Breast epithelium (tissue), 4 donors: ENCODE measurements around the gene RPS6KA1. TPM values are rescaled to one million over a fixed set of nuclear protein-coding genes. Genes with fewer than 3 reads are reported as not detected.

ENCODE experiments used
- DNase-seq, 2 donors: peaks; one replicate each; pipeline ENCODE4 v3.0.0-alpha.2; 2019; ENCODE audit warnings: low spot score in 2 of 2
- H3K27ac ChIP-seq, 2 donors: fragments of 200-600 bp; sonication (generic) in 1 of 2; one replicate each; pipeline ENCODE4 v1.5.1; 2016 to 2019; ENCODE audit warnings: mild to moderate bottlenecking in 1 of 2
- H3K27me3 ChIP-seq, 2 donors: fragments of 200-600 bp; sonication (generic) in 1 of 2; one replicate each; pipeline versions ENCODE4 v1.5.1 to v1.6.0; 2017 to 2019; ENCODE audit warnings: control low read depth in 1 of 2, mild to moderate bottlenecking in 1 of 2
- H3K36me3 ChIP-seq: fragments of 200-600 bp; one replicate; pipeline ENCODE4 v1.5.1; 2019
- H3K4me1 ChIP-seq, 2 donors: fragments of 200-600 bp; sonication (generic); one replicate each; pipeline ENCODE4 v1.5.1; 2016 to 2019; ENCODE audit warnings: control low read depth in 1 of 2
- H3K4me3 ChIP-seq, 3 donors: fragments of 200-600 bp; sonication (generic); 1 replicate in 2 of 3; 2 replicates in 1 of 3; pipeline ENCODE4 v1.5.1; 2016 to 2019; ENCODE audit warnings: mild to moderate bottlenecking in 3 of 3, moderate library complexity in 2 of 3
- H3K9me3 ChIP-seq, 2 donors: fragments of 200-600 bp; sonication (generic) in 1 of 2; one replicate each; pipeline ENCODE4 v1.5.1; 2016 to 2019; ENCODE audit warnings: control low read depth in 1 of 2
- CTCF ChIP-seq, 3 donors: fragments of 450-650 bp; IDR thresholded peaks; one replicate each; pipeline ENCODE4 v1.5.1; 2016 to 2017; ENCODE audit warnings: antibody characterized with exemption in 3 of 3, mild to moderate bottlenecking in 3 of 3, moderate library complexity in 3 of 3
- POLR2A ChIP-seq: fragments of 450-650 bp; IDR thresholded peaks from one replicate; pipeline ENCODE4 v1.6.1; 2016; ENCODE audit warnings: antibody characterized with exemption, mild to moderate bottlenecking, moderate library complexity
- POLR2AphosphoS5 ChIP-seq, 3 donors: sonication (generic); formaldehyde crosslinking; IDR thresholded peaks; one replicate each; pipeline ENCODE4 v1.6.1; 2017; ENCODE audit warnings: antibody characterized with exemption in 3 of 3
- intact Hi-C: fragments of 100-400 bp; cut with DNase I; formaldehyde crosslinking; loops from one replicate; pipeline ENCODE4 v1.15.1; 2023; ENCODE audit warnings: low total_unique reads
- total RNA-seq, 3 donors: library from RNA; depleted of rRNA; stranded (reverse); fragments of >200 nt; gene quantifications; one replicate each; pipeline ENCODE4 v1.1.0, GENCODE V29; 2016

Gene RPS6KA1
- total RNA-seq, 3 donors from 2014 or later: 12.5 to 43.0 (median 30.8) TPM

DNA sequence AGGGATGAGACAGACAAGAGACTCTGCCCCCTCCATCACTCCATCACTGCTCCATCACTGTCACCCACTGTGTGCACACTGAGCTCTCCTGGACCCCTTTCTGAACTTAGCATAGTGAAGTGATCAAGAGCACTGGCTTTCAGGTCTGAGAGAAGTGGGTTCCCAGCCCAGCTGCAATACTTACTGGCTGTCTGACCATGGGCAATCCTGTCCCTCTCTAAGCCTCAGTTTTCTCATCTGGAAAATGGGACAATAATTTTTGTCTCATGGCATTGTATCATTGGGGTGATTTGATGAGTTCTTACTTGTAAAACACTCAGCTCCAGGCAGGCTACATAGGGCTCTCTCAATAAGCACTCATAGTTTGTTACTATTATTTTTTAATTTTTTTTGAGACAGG lies 7.5 kb upstream of the RPS6KA1 start:
- intact Hi-C loops: no loop called here
- TF ChIP-seq POLR2A: no peak
- H3K27me3 ChIP-seq: no peaks in the 10 kb centered on the region
- H3K4me3 ChIP-seq: no peak overlapping the region
- DNase-seq: no peak
- no peak overlapping the region for H3K27ac ChIP-seq
- H3K9me3 ChIP-seq: no peaks in the 10 kb centered on the region
- H3K4me1 ChIP-seq: no peaks in the 10 kb centered on the region
- H3K36me3 ChIP-seq: no peaks in the 10 kb centered on the region

- intact Hi-C loops: no loop called here
- H3K9me3 ChIP-seq: no peaks in the 10 kb centered on the region
- H3K36me3 ChIP-seq: no peaks in the 10 kb centered on the region
- no peaks in the 10 kb centered on the region for H3K4me1 ChIP-seq
- H3K4me3 ChIP-seq: no peak overlapping the region
- no peak overlapping the region for H3K27ac ChIP-seq
- no peaks in the 10 kb centered on the region for H3K27me3 ChIP-seq
- DNase-seq: peak in 1 of 2 donors; percentile 52
- TF ChIP-seq POLR2A: no peak
- no peak for TF ChIP-seq CTCF (IDR thresholded peaks at IDR 0.05)
- no peak for TF ChIP-seq POLR2AphosphoS5 (IDR thresholded peaks at IDR 0.05)
Observed at GRCh38 chr1:26524181-26524580, 5.4 kb upstream of the RPS6KA1 start.

- Histone ChIP-seq H3K4me1 (no peaks in the 10 kb centered on the region), H3K27me3 (no peaks in the 10 kb centered on the region), H3K9me3 (no peaks in the 10 kb centered on the region), H3K27ac (no peak overlapping the region), H3K4me3 (no peak overlapping the region), H3K36me3 (no peaks in the 10 kb centered on the region)
- intact Hi-C loops: no loop called here
- DNase-seq: no peak
- TF ChIP-seq POLR2AphosphoS5 (IDR thresholded peaks at IDR 0.05) (no peak), POLR2A (no peak), CTCF (IDR thresholded peaks at IDR 0.05) (no peak)
Observed at GRCh38 chr1:26526287-26526686, 3.3 kb upstream of the RPS6KA1 start.

GRCh38 chr1:26529405-26529654 lies 231 bp upstream of the RPS6KA1 start:
- no peak for DNase-seq
- Histone ChIP-seq H3K27ac (peak overlapping the region; percentile 90 to 92), H3K27me3 (no peaks in the 10 kb centered on the region), H3K36me3 (no peaks in the 10 kb centered on the region), H3K9me3 (no peaks in the 10 kb centered on the region), H3K4me1 (peaks cover 0 to 11% of the 10 kb centered on the region in 2 donors), H3K4me3 (peak overlapping the region; percentile 53 to 99 (median 77))
- TF ChIP-seq CTCF (IDR thresholded peaks at IDR 0.05) (no peak), POLR2A (no peak), POLR2AphosphoS5 (IDR thresholded peaks at IDR 0.05) (no peak)
- intact Hi-C loops: no loop called here

DNA sequence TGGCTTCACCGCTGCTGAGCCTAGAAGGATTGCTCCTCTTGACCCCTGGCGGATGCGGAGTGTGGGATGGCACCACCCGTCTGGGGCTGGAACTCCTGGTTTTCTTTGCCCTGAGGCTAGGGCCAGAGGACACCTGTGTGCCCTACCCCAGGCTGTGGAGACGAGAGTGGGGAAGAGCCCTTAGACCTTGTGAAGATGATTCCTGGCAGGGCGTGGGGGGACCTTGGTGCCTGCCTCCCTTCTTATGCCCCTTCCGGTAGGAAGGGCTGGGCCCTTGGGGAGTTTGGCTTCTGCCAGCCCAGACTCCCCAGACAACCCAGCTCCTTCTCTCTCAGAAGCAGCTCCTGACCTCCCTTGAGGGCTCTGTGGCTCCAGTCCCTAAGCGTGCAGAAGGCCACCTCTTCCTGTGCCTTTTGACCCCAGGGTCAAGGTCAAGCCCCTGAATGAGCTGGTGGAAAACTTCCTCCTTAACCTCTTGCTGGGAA lies 891 bp downstream of the RPS6KA1 start:
- H3K4me1 ChIP-seq: peaks cover 0 to 11% of the 10 kb centered on the region in 2 donors
- H3K27ac ChIP-seq: peak overlapping the region; percentile 90 to 92
- no peaks in the 10 kb centered on the region for H3K36me3 ChIP-seq
- intact Hi-C loops: no loop called here
- H3K9me3 ChIP-seq: no peaks in the 10 kb centered on the region
- no peaks in the 10 kb centered on the region for H3K27me3 ChIP-seq
- TF ChIP-seq POLR2AphosphoS5 (IDR thresholded peaks at IDR 0.05) (no peak), POLR2A (no peak), CTCF (IDR thresholded peaks at IDR 0.05) (peak in 1 of 3 donors; percentile 3)
- DNase-seq: no peak
- H3K4me3 ChIP-seq: peak overlapping the region; percentile 53 to 99 (median 77)
